HepG2 (cell line): ENCODE results near the gene HK3. TPM values are rescaled to one million over a fixed set of nuclear protein-coding genes. Genes with fewer than 3 reads are reported as not detected.

Experiments used
- ATAC-seq: fragments of 200-7000 bp; cut with Tn5 transposase; 3 replicates; pipeline ENCODE4 v1.9.1; 2020; ENCODE audit warnings: mild to moderate bottlenecking, moderate library complexity
- BruUV-seq: library from RNA; stranded (reverse); fragments of 400-500 nt; replicated peaks from 2 replicates; lab custom pipeline; 2021; lab: Mats Ljungman, UMichigan
- CTCF ChIA-PET: fragments of 300-600 bp; formaldehyde crosslinking; extraction: SDS; loops from one replicate; lab custom pipeline; 2021; ENCODE audit warnings: low total read pairs, inconsistent platforms, low intra/inter-chr PET ratio; lab: Yijun Ruan, JAX
- POLR2A ChIA-PET: fragments of 350-600 bp; sonication (Branson Sonifier 250); formaldehyde crosslinking; loops from one replicate; lab custom pipeline; 2020; ENCODE audit warnings: antibody characterized with exemption, inconsistent platforms; lab: Yijun Ruan, JAX
- DNase-seq: peaks from one replicate; pipeline ENCODE4 v3.0.0-alpha.2; 2015; ENCODE audit warnings: low spot score
- FAIRE-seq: peaks from 3 replicates; lab custom pipeline; 2011; peaks lifted over from hg19 to GRCh38; lab: Jason Lieb, UNC
- H2AFZ ChIP-seq: one replicate; pipeline ENCODE4 v1.6.1; 2011; ENCODE audit warnings: low read length, inconsistent platforms
- H3K27ac ChIP-seq: fragments of 300-600 bp; 3 replicates; pipeline ENCODE4 v1.8.0; 2011; ENCODE audit warnings: mixed run types, mild to moderate bottlenecking, mixed read lengths, low read length, inconsistent platforms; ENCODE audit not compliant: insufficient read depth; ENCODE audit errors: extremely low read length
- H3K27me3 ChIP-seq, 2 experiments: fragments of 200-600 bp in 1 of 2; 2 replicates in 1 of 2; 3 replicates in 1 of 2; pipeline versions ENCODE4 v1.6.0 to v1.8.0; 2011; ENCODE audit warnings: low read length in 2 of 2, mild to moderate bottlenecking in 2 of 2, moderate library complexity in 2 of 2, inconsistent platforms in 1 of 2; ENCODE audit not compliant: insufficient read depth in 2 of 2, control insufficient read depth in 1 of 2
- H3K36me3 ChIP-seq, 2 experiments: fragments of 200-600 bp in 1 of 2; replicated peaks in 1 of 2; 2 replicates in 1 of 2; 3 replicates in 1 of 2; pipeline versions ENCODE4 v1.5.1 to v1.8.0; 2011; ENCODE audit warnings: low read length in 2 of 2, inconsistent platforms in 1 of 2; ENCODE audit not compliant: insufficient read depth in 2 of 2, control insufficient read depth in 1 of 2
- H3K4me1 ChIP-seq: 2 replicates; pipeline ENCODE4 v1.5.1; 2012; ENCODE audit warnings: low read length, inconsistent platforms; ENCODE audit not compliant: insufficient read depth
- H3K4me2 ChIP-seq: 2 replicates; pipeline ENCODE4 v1.6.0; 2011; ENCODE audit warnings: low read depth, low read length, inconsistent platforms
- H3K4me3 ChIP-seq, 3 experiments: fragments of 200-600 bp in 1 of 3; sonication (generic), shearing (Covaris generic) in 1 of 3; replicated peaks in 1 of 3; 2 replicates each; pipeline ENCODE4 v1.5.1; 2011 to 2016; ENCODE audit warnings: low read length in 3 of 3, inconsistent platforms in 2 of 3, low read depth in 2 of 3, mild to moderate bottlenecking in 2 of 3, control low read depth in 1 of 3, mixed read lengths in 1 of 3; ENCODE audit not compliant: insufficient read depth in 1 of 3
- H3K79me2 ChIP-seq: one replicate; pipeline ENCODE4 v1.6.1; 2011; ENCODE audit warnings: low read length, inconsistent platforms; ENCODE audit not compliant: insufficient read depth
- H3K9ac ChIP-seq: 2 replicates; pipeline ENCODE4 v1.6.0; 2011; ENCODE audit warnings: mild to moderate bottlenecking, low read depth, low read length, inconsistent platforms; ENCODE audit not compliant: insufficient read depth
- H3K9me3 ChIP-seq: 2 replicates; pipeline ENCODE4 v1.5.1; 2012; ENCODE audit warnings: mild to moderate bottlenecking, low read length
- H4K20me1 ChIP-seq: 2 replicates; pipeline ENCODE4 v1.6.0; 2011; ENCODE audit warnings: inconsistent platforms, mild to moderate bottlenecking, low read length, moderate library complexity; ENCODE audit not compliant: insufficient read depth
- DNMT3B ChIP-seq: conservative IDR thresholded peaks from 2 replicates; pipeline ENCODE4 v1.6.1; 2016; ENCODE audit warnings: missing biosample characterization, control low read depth
- FOXO1 ChIP-seq: sonication (generic); formaldehyde crosslinking; IDR thresholded peaks from 2 replicates; pipeline ENCODE4 v1.4.0; 2020; ENCODE audit warnings: missing genetic modification reagents
- HES4 ChIP-seq: sonication (generic); formaldehyde crosslinking; IDR thresholded peaks from 2 replicates; pipeline ENCODE4 v1.9.0; 2021; ENCODE audit warnings: mild to moderate bottlenecking, missing genetic modification reagents, borderline replicate concordance
- HMGXB4 ChIP-seq, 2 experiments: sonication (generic) in 1 of 2; formaldehyde crosslinking in 1 of 2; IDR thresholded peaks; 2 replicates each; pipeline versions ENCODE4 v1.4.0 to v1.6.1; 2018 to 2020; ENCODE audit warnings: missing genetic modification reagents in 2 of 2, borderline replicate concordance in 1 of 2, low read depth in 1 of 2, mild to moderate bottlenecking in 1 of 2, missing biosample characterization in 1 of 2
- MAX ChIP-seq: IDR thresholded peaks from 2 replicates; pipeline ENCODE4 v1.6.1; 2012; ENCODE audit warnings: inconsistent platforms
- NR2F2 ChIP-seq: IDR thresholded peaks from 2 replicates; pipeline ENCODE4 v1.6.1; 2012; ENCODE audit warnings: low read depth, inconsistent platforms, borderline replicate concordance
- SIN3B ChIP-seq: fragments of 150-350 bp; IDR thresholded peaks from 2 replicates; pipeline ENCODE4 v1.6.1; 2014; ENCODE audit warnings: low read length
- SSRP1 ChIP-seq: IDR thresholded peaks from 2 replicates; pipeline ENCODE4 v1.6.1; 2016; ENCODE audit warnings: control low read depth
- TBP ChIP-seq: sonication (generic); formaldehyde crosslinking; IDR thresholded peaks from 2 replicates; pipeline ENCODE4 v1.5.0; 2020; ENCODE audit warnings: missing genetic modification reagents
- ZFY ChIP-seq: sonication (generic); formaldehyde crosslinking; IDR thresholded peaks from 2 replicates; pipeline ENCODE4 v1.4.0; 2020; ENCODE audit warnings: missing genetic modification reagents
- ZNF17 ChIP-seq: sonication (generic); formaldehyde crosslinking; IDR thresholded peaks from 2 replicates; pipeline ENCODE4 v1.5.0; 2020; ENCODE audit warnings: mild to moderate bottlenecking, missing genetic modification reagents
- ZNF20 ChIP-seq: sonication (generic); formaldehyde crosslinking; IDR thresholded peaks from 2 replicates; pipeline ENCODE4 v1.4.0; 2020; ENCODE audit warnings: mild to moderate bottlenecking, moderate library complexity, missing genetic modification reagents
- ZNF337 ChIP-seq: sonication (generic); formaldehyde crosslinking; IDR thresholded peaks from 2 replicates; pipeline ENCODE4 v1.5.1; 2020; ENCODE audit warnings: missing genetic modification reagents, low read depth, mild to moderate bottlenecking, borderline replicate concordance
- ZNF605 ChIP-seq: sonication (generic); formaldehyde crosslinking; IDR thresholded peaks from 2 replicates; pipeline ENCODE4 v1.8.0; 2022; ENCODE audit warnings: mild to moderate bottlenecking, missing genetic modification reagents
- WGBS: methylation state at CpG from one replicate; pipeline ENCODE4 v1.1.6; 2017; ENCODE audit warnings: low lambda C conversion rate; 5-methylcytosine and 5-hydroxymethylcytosine counted together
- in situ Hi-C: cut with HindIII; loops from 2 replicates; pipeline ENCODE4 v1.10.0; 2017; ENCODE audit warnings: low pct_unique_long_range_greater_than_20kb; ENCODE audit not compliant: extremely low pct_ligation_motif_present
- intact Hi-C: fragments of 100-400 bp; cut with micrococcal nuclease; formaldehyde crosslinking; loops from one replicate; pipeline ENCODE4 v1.10.0; 2022; ENCODE audit not compliant: unreplicated experiment
- polyA plus RNA-seq, 8 experiments: library from polyadenylated mRNA; depleted of rRNA in 3 of 8; stranded (reverse) in 7 of 8; unstranded in 1 of 8; fragments of >200 nt; fragmentation: Illumina TruSeq in 4 of 8; extraction: Trizol in 4 of 8; gene quantifications; 2 replicates each; pipeline versions ENCODE4 v1.2.1 to v1.2.3, GENCODE V29; 2011 to 2016; ENCODE audit warnings: low read depth in 4 of 8, missing spikeins in 1 of 8, mixed read lengths in 1 of 8; ENCODE audit not compliant: insufficient read depth in 1 of 8
- total RNA-seq, 5 experiments: library from RNA; depleted of rRNA; stranded (reverse); fragments of >200 nt; fragmentation: Illumina TruSeq; extraction: Trizol; gene quantifications; 2 replicates each; pipeline ENCODE4 v1.2.3, GENCODE V29; 2016; ENCODE audit warnings: low read depth in 1 of 5

The HK3 gene
- total and polyA plus RNA-seq, 2 of the 13 experiments (the other 11 are each of a cell fraction or from before 2014, with no cell fraction given): not detected

GRCh38 chr5:176831425-176831824 is 67.7 kb downstream of the HK3 start:
- H3K4me3 ChIP-seq: no peak overlapping the region
- H3K27me3 ChIP-seq: peaks cover 1 to 9% of the 10 kb centered on the region in 2 experiments; a peak in 4 of 5 replicates
- no peak overlapping the region for H2AFZ ChIP-seq
- POLR2A ChIA-PET: no interaction called here
- CTCF ChIA-PET: no interaction called here
- DNase-seq: no peak
- H3K9me3 ChIP-seq: no peaks in the 10 kb centered on the region
- TF ChIP-seq FOXO1 (CRISPR knock-in tag): no peak
- TF ChIP-seq ZNF605: no peak
- no peak for TF ChIP-seq ZNF17
- TF ChIP-seq TBP (CRISPR knock-in tag): no peak
- no peak for TF ChIP-seq MAX
- TF ChIP-seq ZNF20: no peak
- TF ChIP-seq SIN3B: no peak
- TF ChIP-seq SSRP1 (CRISPR knock-in tag): no peak
- no peak for TF ChIP-seq HES4
- no peak for TF ChIP-seq ZFY (CRISPR knock-in tag)
- no peak for TF ChIP-seq DNMT3B
- TF ChIP-seq ZNF337: no peak
- no peak for TF ChIP-seq HMGXB4 (CRISPR knock-in tag; IDR thresholded peaks at IDR 0.05; ENCODE audit: borderline replicate concordance in 1 of 2, low read depth in 1 of 2)
- no peak for TF ChIP-seq NR2F2
- ATAC-seq: no peak
- peaks cover 9% of the 10 kb centered on the region; the same call in 1 of the 2 replicates for H3K4me1 ChIP-seq
- WGBS: 49% methylated on average over 7 of the region's 8 CpGs
- BruUV-seq: no TSS peak
- H3K4me2 ChIP-seq: no peak overlapping the region
- in situ Hi-C loops: no loop called here
- FAIRE-seq: no peak
- intact Hi-C loops: no loop called here
- H4K20me1 ChIP-seq: no peaks in the 10 kb centered on the region; the same call in 1 of the 2 replicates
- no peak overlapping the region for H3K9ac ChIP-seq
- H3K27ac ChIP-seq: no peak overlapping the region
- no peaks in the 10 kb centered on the region for H3K36me3 ChIP-seq
- H3K79me2 ChIP-seq: no peaks in the 10 kb centered on the region
